K562 (cell line): ENCODE results near the gene DNAJB4. TPM values are rescaled to one million over a fixed set of nuclear protein-coding genes. Genes with fewer than 3 reads are reported as not detected.

ENCODE experiments used
- ATAC-seq: fragments of 200-7000 bp; cut with Tn5 transposase; 3 replicates; pipeline ENCODE4 v1.9.1; 2020; ENCODE audit warnings: moderate library complexity
- BruUV-seq: library from RNA; stranded (reverse); fragments of 400-500 nt; replicated peaks from 2 replicates; lab custom pipeline; 2021; lab: Mats Ljungman, UMichigan
- CTCF ChIA-PET: fragments of 300-600 bp; formaldehyde crosslinking; extraction: SDS; loops from one replicate; lab custom pipeline; 2021; ENCODE audit warnings: low intra/inter-chr PET ratio; lab: Yijun Ruan, JAX
- POLR2A ChIA-PET: fragments of 300-600, 350-650 bp; sonication (Branson Sonifier 250); formaldehyde crosslinking; extraction: SDS; loops from one replicate; lab custom pipeline; 2021; ENCODE audit warnings: antibody characterized with exemption, inconsistent platforms; lab: Yijun Ruan, JAX
- DNase-seq, 4 experiments: peaks; one replicate each; pipeline versions ENCODE4 v3.0.0 to v3.0.0-alpha.2; 2011 to 2018; ENCODE audit warnings: low spot score in 3 of 4, mixed read lengths in 3 of 4; ENCODE audit errors: extremely low read depth in 1 of 4
- FAIRE-seq: peaks from 2 replicates; lab custom pipeline; 2011; peaks lifted over from hg19 to GRCh38; lab: Jason Lieb, UNC
- H2AFZ ChIP-seq: 2 replicates; pipeline ENCODE4 v1.6.0; 2011; ENCODE audit warnings: low read depth, low read length, control low read depth, inconsistent platforms
- H3K27ac ChIP-seq: fragments of 200-600 bp; 3 replicates; pipeline ENCODE4 v1.8.0; 2011; ENCODE audit warnings: low read depth, mild to moderate bottlenecking, control low read depth, inconsistent platforms, low read length, moderate library complexity, mixed read lengths; ENCODE audit errors: extremely low read depth
- H3K27me3 ChIP-seq, 2 experiments: fragments of 300-600 bp in 1 of 2; 2 replicates in 1 of 2; 3 replicates in 1 of 2; pipeline versions ENCODE4 v1.6.0 to v1.8.0; 2011; ENCODE audit warnings: inconsistent platforms in 2 of 2, low read length in 2 of 2, mild to moderate bottlenecking in 1 of 2, mixed read lengths in 1 of 2, moderate library complexity in 1 of 2; ENCODE audit not compliant: control insufficient read depth in 2 of 2, insufficient read depth in 2 of 2
- H3K36me3 ChIP-seq: fragments of 300-600 bp; 3 replicates; pipeline ENCODE4 v1.8.0; 2011; ENCODE audit warnings: mild to moderate bottlenecking, low read length, inconsistent platforms; ENCODE audit not compliant: control insufficient read depth, insufficient read depth
- H3K4me1 ChIP-seq, 2 experiments: fragments of 200-600 bp in 1 of 2; replicated peaks in 1 of 2; 2 replicates in 1 of 2; 3 replicates in 1 of 2; pipeline versions ENCODE4 v1.5.1 to v1.8.0; 2011; ENCODE audit warnings: inconsistent platforms in 2 of 2, low read length in 2 of 2, mild to moderate bottlenecking in 1 of 2, mixed read lengths in 1 of 2, moderate library complexity in 1 of 2; ENCODE audit not compliant: control insufficient read depth in 2 of 2, insufficient read depth in 2 of 2
- H3K4me2 ChIP-seq: 2 replicates; pipeline ENCODE4 v1.6.1; 2011; ENCODE audit warnings: low read length, control low read depth, inconsistent platforms, mixed read lengths; ENCODE audit not compliant: insufficient read depth
- H3K4me3 ChIP-seq: fragments of 200-600 bp; sonication (generic), shearing (Covaris generic); 2 replicates; pipeline ENCODE4 v1.5.1; 2016; ENCODE audit warnings: control low read depth, inconsistent platforms
- H3K79me2 ChIP-seq: fragments of 200-600 bp; 3 replicates; pipeline ENCODE4 v1.8.0; 2011; ENCODE audit warnings: low read length, inconsistent platforms; ENCODE audit not compliant: control insufficient read depth, insufficient read depth
- H3K9ac ChIP-seq, 2 experiments: 2 replicates each; pipeline versions ENCODE4 v1.6.0 to v1.6.1; 2011; ENCODE audit warnings: low read depth in 2 of 2, low read length in 2 of 2, control low read depth in 1 of 2, inconsistent platforms in 1 of 2, mild to moderate bottlenecking in 1 of 2, mixed read lengths in 1 of 2; ENCODE audit not compliant: insufficient read depth in 1 of 2
- H3K9me1 ChIP-seq: one replicate; pipeline ENCODE4 v1.6.0; 2011; ENCODE audit warnings: inconsistent platforms, mild to moderate bottlenecking, low read length, moderate library complexity; ENCODE audit not compliant: control insufficient read depth, insufficient read depth
- H3K9me3 ChIP-seq: replicated peaks from 2 replicates; pipeline ENCODE4 v1.5.1; 2011; ENCODE audit warnings: low read depth, low read length, inconsistent platforms; ENCODE audit not compliant: control insufficient read depth, insufficient read depth
- H4K20me1 ChIP-seq: replicated peaks from 2 replicates; pipeline ENCODE4 v1.6.1; 2011; ENCODE audit warnings: low read length, inconsistent platforms, mixed read lengths; ENCODE audit not compliant: control insufficient read depth, insufficient read depth
- EWSR1 ChIP-seq: fragments of 450-650 bp; IDR thresholded peaks from 2 replicates; pipeline ENCODE4 v1.6.1; 2018; ENCODE audit warnings: borderline replicate concordance, mild to moderate bottlenecking, low read depth, moderate library complexity; ENCODE audit not compliant: partially characterized antibody
- POLR3G ChIP-seq: IDR thresholded peaks from 2 replicates; pipeline ENCODE4 v1.6.1; 2011; ENCODE audit not compliant: insufficient read length, insufficient replicate concordance; ENCODE audit errors: extremely low read depth
- SP2 ChIP-seq: IDR thresholded peaks from 2 replicates; pipeline ENCODE4 v1.6.1; 2011; ENCODE audit warnings: mild to moderate bottlenecking, low read depth, low read length, moderate library complexity; ENCODE audit not compliant: poor library complexity, severe bottlenecking; ENCODE audit errors: extremely low read depth
- ZKSCAN8 ChIP-seq: fragments of 200-800 bp; sonication (Bioruptor generic); IDR thresholded peaks from 2 replicates; pipeline ENCODE4 v1.6.1; 2016; ENCODE audit warnings: missing genetic modification characterization, missing compliant biosample characterization
- ZNF263 ChIP-seq: sonication (generic); formaldehyde crosslinking; IDR thresholded peaks from 2 replicates; pipeline ENCODE4 v1.8.0; 2022; ENCODE audit warnings: mild to moderate bottlenecking, missing genetic modification reagents, borderline replicate concordance
- ZNF395 ChIP-seq: fragments of 200-800 bp; sonication (Bioruptor generic); IDR thresholded peaks from 2 replicates; pipeline ENCODE4 v1.6.1; 2017; ENCODE audit warnings: missing genetic modification characterization, missing compliant biosample characterization
- ZNF766 ChIP-seq: fragments of 200-800 bp; sonication (Bioruptor generic); conservative IDR thresholded peaks from 2 replicates; pipeline ENCODE4 v1.6.1; 2016; ENCODE audit warnings: missing genetic modification characterization, missing compliant biosample characterization
- WGBS: fragments of 100-300 bp; shearing (Covaris generic); methylation state at CpG from one replicate; pipeline ENCODE4 v1.1.6; 2016; ENCODE audit warnings: low coverage, mixed read lengths; ENCODE audit not compliant: insufficient coverage; ENCODE audit errors: missing lambda C conversion rate; 5-methylcytosine and 5-hydroxymethylcytosine counted together
- in situ Hi-C: fragments of 300-500 bp; cut with MboI; formaldehyde crosslinking; loops from 4 replicates; pipeline ENCODE4 v1.15.0; 2018; ENCODE audit warnings: inconsistent platforms, mixed read lengths
- intact Hi-C: fragments of 100-400 bp; cut with micrococcal nuclease; formaldehyde crosslinking; loops from 2 replicates; pipeline ENCODE4 v1.14.2; 2022
- polyA plus RNA-seq, 8 experiments: library from polyadenylated mRNA; depleted of rRNA in 4 of 8; stranded (reverse) in 5 of 8; unstranded in 3 of 8; fragments of >200 nt; fragmentation: Nextera tagmentation in 2 of 8; fragmentation: Illumina TruSeq in 1 of 8; extraction: Ambion mirVana in 2 of 8; extraction: Trizol in 1 of 8; gene quantifications; 2 replicates each; pipeline versions ENCODE4 v1.2.1 to v1.2.3, GENCODE V29; 2011 to 2014; ENCODE audit warnings: inconsistent platforms in 1 of 8, missing spikeins in 1 of 8
- total RNA-seq, 7 experiments: library from RNA; depleted of rRNA in 6 of 7; stranded (reverse); fragments of >200 nt in 6 of 7; fragmentation: Illumina TruSeq in 2 of 7; extraction: Trizol in 2 of 7; gene quantifications; 2 replicates each; pipeline versions ENCODE4 v1.2.1 to v1.2.3, GENCODE V29; 2011 to 2021; ENCODE audit warnings: low replicate concordance in 1 of 7

Gene DNAJB4
- total and polyA plus RNA-seq, 9 of the 15 experiments (the other 6 are each of a cell fraction or from before 2014, with no cell fraction given), result 8.5 to 27.7 (median 19.8) TPM

DNA sequence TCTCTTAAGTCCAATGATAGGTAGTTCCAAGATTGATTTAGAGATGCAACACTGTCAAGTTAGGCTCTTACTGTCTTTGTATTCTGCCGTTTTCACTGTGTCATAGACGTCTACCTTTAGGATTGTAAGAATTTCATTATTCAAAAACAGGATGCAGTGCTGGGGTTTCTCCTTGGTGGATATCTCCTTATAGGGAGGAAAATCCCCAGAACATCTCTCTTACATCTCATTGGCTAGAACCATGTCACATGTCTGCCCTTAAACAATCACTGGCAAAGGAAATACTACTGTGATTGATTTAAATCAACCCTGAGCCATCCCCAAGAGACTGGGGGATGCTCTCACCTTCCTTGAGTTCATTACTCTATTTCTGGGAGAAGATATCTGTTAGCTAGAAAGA, 15.0 kb upstream of the DNAJB4 start:
- ATAC-seq (no peak), FAIRE-seq (peak; percentile 6), DNase-seq (peak in 2 of 4 experiments; percentile 17 to 23)
- H3K4me3 ChIP-seq, result no peak overlapping the region
- H3K27me3 ChIP-seq, result no peaks in the 10 kb centered on the region
- CTCF ChIA-PET, result no interaction called here
- POLR2A ChIA-PET, result interaction anchor here (2.5 to 9.1 kb wide), 3 partner anchors 9 to 12 kb away, joined by 9 to 118 read pairs (median 22); partner anchors contain the start of genes DNAJB4 and FUBP1
- H3K36me3 ChIP-seq, result peaks cover 23% of the 10 kb centered on the region; the same call in 2 of the 3 replicates
- H3K4me2 ChIP-seq, result no peak overlapping the region
- H3K9ac ChIP-seq, result no peak overlapping the region
- in situ Hi-C loops, result no loop called here
- 73% methylated on average over 2 of the region's 2 CpGs for WGBS
- BruUV-seq, result no TSS peak
- no peaks in the 10 kb centered on the region for H3K9me1 ChIP-seq
- no peaks in the 10 kb centered on the region for H3K9me3 ChIP-seq
- TF ChIP-seq POLR3G (no peak), EWSR1 (no peak), SP2 (no peak), ZNF395 (no peak), ZKSCAN8 (CRISPR knock-in tag) (no peak), ZNF263 (CRISPR knock-in tag) (no peak), ZNF766 (no peak)
- no peaks in the 10 kb centered on the region; a peak in 2 of 5 replicates for H3K4me1 ChIP-seq
- H3K27ac ChIP-seq, result no peak overlapping the region
- intact Hi-C loops, result no loop called here
- peaks cover 58% of the 10 kb centered on the region for H3K79me2 ChIP-seq
- H2AFZ ChIP-seq, result no peak overlapping the region
- H4K20me1 ChIP-seq, result no peaks in the 10 kb centered on the region
